Bronchial epithelial cell (primary cell): ENCODE results near the gene BAG1. TPM values are rescaled to one million over a fixed set of nuclear protein-coding genes. Genes with fewer than 3 reads are reported as not detected.

ENCODE experiments used
- DNase-seq: peaks from one replicate; pipeline ENCODE4 v3.0.0-alpha.2; 2010; ENCODE audit warnings: low read depth
- FAIRE-seq: peaks from 2 replicates; lab custom pipeline; 2011; peaks lifted over from hg19 to GRCh38; lab: Jason Lieb, UNC
- H3K27me3 ChIP-seq: 2 replicates; pipeline ENCODE4 v1.5.1; 2011; ENCODE audit warnings: low read length; ENCODE audit not compliant: control insufficient read depth, insufficient read depth
- H3K36me3 ChIP-seq: 2 replicates; pipeline ENCODE4 v1.5.1; 2011; ENCODE audit warnings: low read length; ENCODE audit not compliant: control insufficient read depth, insufficient read depth
- H3K4me3 ChIP-seq: 2 replicates; pipeline ENCODE4 v1.5.1; 2011; ENCODE audit warnings: mild to moderate bottlenecking, low read depth, low read length, control low read depth
- CTCF ChIP-seq: IDR thresholded peaks from 2 replicates; pipeline ENCODE4 v1.5.1; 2011; ENCODE audit warnings: mild to moderate bottlenecking, moderate library complexity, low read length, control low read depth, inconsistent platforms; ENCODE audit not compliant: insufficient read depth, severe bottlenecking
- total RNA-seq: library from RNA; depleted of rRNA; stranded (reverse); fragments of >200 nt; gene quantifications from 2 replicates; pipeline ENCODE4 v1.2.1, GENCODE V29; 2014

BAG1 gene
- total RNA-seq: 56.5 and 68.7 TPM in 2 replicates

- FAIRE-seq (no peak), DNase-seq (peak; percentile 97)
- H3K27me3 ChIP-seq: no peaks in the 10 kb centered on the region
- peak; percentile 30 for TF ChIP-seq CTCF
- H3K4me3 ChIP-seq: peak within 1 kb of the TSS; percentile 86
- H3K36me3 ChIP-seq: peaks cover 14% of the 10 kb centered on the region
Observed at GRCh38 chr9:33264473-33265177, at the start of gene BAG1, which contains the start of gene CHMP5. TSS of gene BAG1 (minus strand) at chr9:33264708. TSS of gene CHMP5 (plus strand) at chr9:33265049. CDS start at chr9:33265079, 30 bp downstream.

GRCh38 chr9:33311953-33312352 is 47.4 kb upstream of the BAG1 start:
- Histone ChIP-seq H3K27me3 (no peaks in the 10 kb centered on the region), H3K36me3 (peaks cover 23% of the 10 kb centered on the region), H3K4me3 (no peak overlapping the region)
- DNase-seq: no peak
- no peak for FAIRE-seq
- no peak for TF ChIP-seq CTCF

- peaks cover 27% of the 10 kb centered on the region for H3K36me3 ChIP-seq
- no peaks in the 10 kb centered on the region for H3K27me3 ChIP-seq
- H3K4me3 ChIP-seq: no peak overlapping the region
- FAIRE-seq (no peak), DNase-seq (no peak)
- TF ChIP-seq CTCF: no peak
Observed at GRCh38 chr9:33310748-33311147, 46.2 kb upstream of the BAG1 start.

- Histone ChIP-seq H3K36me3 (peaks cover 34% of the 10 kb centered on the region), H3K27me3 (no peaks in the 10 kb centered on the region), H3K4me3 (no peak overlapping the region)
- DNase-seq (peak; percentile 21), FAIRE-seq (no peak)
- TF ChIP-seq CTCF: no peak
Observed at GRCh38 chr9:33309903-33310302, 45.4 kb upstream of the BAG1 start.

- Histone ChIP-seq H3K4me3 (no peak overlapping the region), H3K27me3 (no peaks in the 10 kb centered on the region), H3K36me3 (peaks cover 37% of the 10 kb centered on the region)
- no peak for TF ChIP-seq CTCF
- DNase-seq: no peak
- FAIRE-seq: no peak
Observed at GRCh38 chr9:33307067-33307466, 42.6 kb upstream of the BAG1 start.

- peak; percentile 52 for FAIRE-seq
- DNase-seq: no peak
- no peak for TF ChIP-seq CTCF
- Histone ChIP-seq H3K36me3 (peaks cover 33% of the 10 kb centered on the region), H3K27me3 (no peaks in the 10 kb centered on the region), H3K4me3 (no peak overlapping the region)
Observed at GRCh38 chr9:33306037-33306436, 41.5 kb upstream of the BAG1 start.
